ENCODE measurements around the gene SEC22A.
A peak's percentile ranks its signal among the peaks of the same experiment; 100 is the strongest.

SEC22A gene

GRCh38 chr3:123194552-123194951, 7.2 kb upstream of the SEC22A start:
- peak; percentile 11; the same call in 1 of the 2 replicates for TF ChIP-seq RAD21 (IDR thresholded peaks at IDR 0.05; ENCODE audit: low read depth)
- no peak for TF ChIP-seq CREB1 (IDR thresholded peaks at IDR 0.05; ENCODE audit: low read depth)

GRCh38 chr3:123198372-123198771, 3.4 kb upstream of the SEC22A start:
- no peak for TF ChIP-seq TCF12 (IDR thresholded peaks at IDR 0.05; ENCODE audit: low read depth)
- no peak for TF ChIP-seq ZBTB7A (IDR thresholded peaks at IDR 0.05; ENCODE audit: low read depth)
- no peak for TF ChIP-seq TAF1 (IDR thresholded peaks at IDR 0.05; ENCODE audit: low read depth)
- TF ChIP-seq YY1 (IDR thresholded peaks at IDR 0.05; ENCODE audit: low read depth), result no peak
- TF ChIP-seq CREB1 (IDR thresholded peaks at IDR 0.05; ENCODE audit: low read depth), result no peak
- TF ChIP-seq RAD21 (IDR thresholded peaks at IDR 0.05; ENCODE audit: low read depth), result no peak
- no peak for TF ChIP-seq EP300 (IDR thresholded peaks at IDR 0.05; ENCODE audit: borderline replicate concordance)
- TF ChIP-seq REST (IDR thresholded peaks at IDR 0.05; ENCODE audit: low read depth), result no peak
- no peak for TF ChIP-seq FOXM1 (IDR thresholded peaks at IDR 0.05; ENCODE audit: borderline replicate concordance, low read depth)

GRCh38 chr3:123201223-123201556, 553 bp upstream of the SEC22A start:
- no peak for TF ChIP-seq USF1 (IDR thresholded peaks at IDR 0.05)

GRCh38 chr3:123202451-123202850, 708 bp downstream of the SEC22A start:
- TF ChIP-seq TCF12 (IDR thresholded peaks at IDR 0.05; ENCODE audit: low read depth), result no peak
- no peak for TF ChIP-seq YY1 (IDR thresholded peaks at IDR 0.05; ENCODE audit: low read depth)
- TF ChIP-seq FOXM1 (IDR thresholded peaks at IDR 0.05; ENCODE audit: borderline replicate concordance, low read depth), result no peak
- TF ChIP-seq CREB1 (IDR thresholded peaks at IDR 0.05; ENCODE audit: low read depth), result no peak

- TF ChIP-seq YY1 (IDR thresholded peaks at IDR 0.05; ENCODE audit: low read depth) (no peak), USF1 (IDR thresholded peaks at IDR 0.05) (no peak), REST (IDR thresholded peaks at IDR 0.05; ENCODE audit: low read depth) (no peak), CREB1 (IDR thresholded peaks at IDR 0.05; ENCODE audit: low read depth) (no peak), TEAD4 (IDR thresholded peaks at IDR 0.05) (no peak), EP300 (IDR thresholded peaks at IDR 0.05; ENCODE audit: borderline replicate concordance) (no peak), TCF12 (IDR thresholded peaks at IDR 0.05; ENCODE audit: low read depth) (no peak), NFIC (IDR thresholded peaks at IDR 0.05) (no peak), EGR1 (IDR thresholded peaks at IDR 0.05) (no peak)
These were observed 17.2 kb downstream of the SEC22A start for GRCh38 chr3:123218990-123219389.

- TF ChIP-seq ZBTB7A (IDR thresholded peaks at IDR 0.05; ENCODE audit: low read depth) (no peak), TAF1 (IDR thresholded peaks at IDR 0.05; ENCODE audit: low read depth) (no peak), USF1 (IDR thresholded peaks at IDR 0.05) (no peak), FOXM1 (IDR thresholded peaks at IDR 0.05; ENCODE audit: borderline replicate concordance, low read depth) (no peak), YY1 (IDR thresholded peaks at IDR 0.05; ENCODE audit: low read depth) (no peak), REST (IDR thresholded peaks at IDR 0.05; ENCODE audit: low read depth) (no peak), MAX (IDR thresholded peaks at IDR 0.05) (no peak), CREB1 (IDR thresholded peaks at IDR 0.05; ENCODE audit: low read depth) (no peak), TCF12 (IDR thresholded peaks at IDR 0.05; ENCODE audit: low read depth) (no peak), NFIC (IDR thresholded peaks at IDR 0.05) (no peak), CEBPB (IDR thresholded peaks at IDR 0.05) (no peak), EGR1 (IDR thresholded peaks at IDR 0.05) (no peak), TEAD4 (IDR thresholded peaks at IDR 0.05) (no peak), EP300 (IDR thresholded peaks at IDR 0.05; ENCODE audit: borderline replicate concordance) (no peak), RAD21 (IDR thresholded peaks at IDR 0.05; ENCODE audit: low read depth) (no peak)
These were observed 23.3 kb downstream of the SEC22A start for GRCh38 chr3:123225016-123225415.
